Activated CD4-positive, CD25-positive, alpha-beta regulatory T cell (primary cell): ENCODE results near the gene UNC13C.
"Not testable (repeated sequence)": the region's sequence is repeated elsewhere in the genome, so short reads cannot be mapped to it uniquely, and the experiment has no call there.

Source experiments
- DNase-seq, 4 experiments: peaks; one replicate each; lab custom pipeline; 2025; lab: John Stamatoyannopoulos, UW

UNC13C gene

DNA sequence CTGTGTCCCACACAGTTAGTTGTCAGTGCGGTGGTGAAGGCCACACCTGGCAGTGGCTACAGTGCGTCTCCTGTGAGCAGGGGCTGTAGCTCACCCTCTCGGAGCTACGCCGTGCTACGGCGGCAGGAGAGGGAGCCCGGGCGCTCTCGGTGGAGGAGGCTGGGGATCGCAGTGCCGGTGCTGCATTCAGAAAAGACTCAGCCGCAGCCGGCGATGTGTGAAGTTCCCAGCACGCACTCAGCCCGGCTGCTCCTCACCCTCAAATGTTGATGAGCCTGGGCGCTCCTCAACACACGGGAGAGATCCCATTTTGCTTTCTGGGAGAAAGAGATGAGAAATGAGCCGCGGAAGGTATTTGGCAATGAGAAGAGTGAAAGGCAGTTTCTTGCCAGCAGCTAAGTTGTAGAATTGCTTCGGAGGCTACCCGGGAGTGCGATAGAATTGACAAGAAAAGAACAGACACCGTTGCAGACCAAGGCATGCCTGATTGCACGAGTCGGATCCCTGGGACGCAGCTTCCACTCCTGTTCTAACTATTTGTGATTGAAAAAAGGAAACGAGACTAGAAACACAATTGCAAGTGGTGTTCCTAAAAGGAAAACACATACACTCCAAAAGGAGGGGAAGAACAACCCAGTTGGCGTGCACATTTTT lies at the start of gene UNC13C:
Gene UNC13C, plus strand, starts transcription at position 189 of the 654 bp plus-strand sequence. CDS start 34,463 bp downstream, outside the sequence.
- no peak for DNase-seq

DNA sequence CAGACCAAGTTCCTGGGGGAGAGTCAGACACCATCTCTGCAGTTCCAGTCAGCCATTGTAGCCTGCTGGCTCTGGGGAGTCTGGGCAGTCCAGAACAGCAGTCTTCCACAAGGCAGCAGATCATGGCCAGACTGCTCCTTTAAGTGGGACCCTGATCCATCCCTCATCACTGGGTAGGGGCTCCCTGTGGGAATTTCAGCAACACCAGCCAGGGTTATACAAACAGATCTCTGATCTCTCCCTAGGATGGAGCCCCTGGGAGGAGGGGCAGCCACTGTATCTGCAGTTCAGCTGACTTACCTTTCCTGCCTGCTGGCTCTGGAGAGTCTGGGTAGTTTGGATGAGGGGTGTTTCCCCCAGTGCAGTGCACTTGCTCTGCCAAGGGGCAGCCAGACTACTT lies 42.1 kb upstream of the UNC13C start:
- no peak for DNase-seq

DNA sequence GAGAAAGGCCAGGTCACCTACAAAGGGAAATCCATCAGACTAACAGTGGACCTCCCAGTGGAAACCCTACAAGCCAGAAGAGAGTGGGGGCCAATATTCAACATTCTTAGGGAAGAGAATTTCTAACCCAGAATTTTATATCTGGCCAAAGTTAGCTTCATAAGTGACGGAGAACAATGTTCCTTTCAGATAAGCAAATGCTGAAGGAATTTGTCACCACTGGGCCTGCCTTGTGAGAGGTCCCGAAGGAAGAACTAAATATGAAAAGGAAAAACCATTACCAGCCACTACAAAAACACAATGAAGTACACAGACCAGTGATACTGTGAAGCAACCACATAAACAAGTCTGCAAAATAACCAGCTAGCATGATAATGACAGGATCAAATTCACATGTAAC lies 40.6 kb upstream of the UNC13C start:
- DNase-seq: not testable (repeated sequence)

DNA sequence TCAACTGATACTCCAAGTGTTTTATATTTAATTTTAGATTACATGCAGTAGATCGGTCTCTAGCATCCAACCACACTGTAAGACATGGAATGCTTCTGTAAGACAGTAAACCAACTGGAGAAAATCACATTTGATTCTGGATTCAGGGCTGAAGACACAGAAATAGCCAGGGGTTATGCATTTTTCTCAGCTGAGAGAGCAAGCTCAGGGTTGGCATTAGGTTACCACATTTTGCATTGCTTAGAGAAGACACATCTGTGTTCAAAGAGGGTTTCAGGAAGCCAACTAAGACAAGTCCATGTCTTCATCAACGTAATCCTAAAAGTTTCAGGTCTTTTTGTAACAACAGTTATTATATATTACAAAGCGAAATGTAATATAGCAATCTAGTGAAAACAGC lies 27.7 kb upstream of the UNC13C start:
- no peak for DNase-seq

DNA sequence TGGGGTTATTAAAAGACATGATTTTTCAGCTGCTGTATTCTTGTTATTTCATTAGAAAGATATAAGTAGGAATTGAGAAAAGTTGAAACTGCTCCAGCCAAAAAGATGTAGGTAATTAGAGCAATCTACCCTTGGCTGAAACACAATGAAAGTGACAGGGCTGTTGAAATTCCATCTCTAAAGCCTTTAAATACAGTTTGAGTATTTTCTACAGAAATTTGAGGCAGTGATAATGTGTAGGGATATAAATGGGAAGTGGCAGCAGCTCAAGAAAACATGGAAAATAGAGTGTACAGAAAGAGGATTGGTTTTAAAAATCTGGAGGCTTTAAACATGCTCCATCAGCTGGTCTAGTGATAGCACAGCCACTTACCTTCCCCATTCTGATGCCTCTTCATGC lies 22.8 kb upstream of the UNC13C start:
- DNase-seq: no peak

DNA sequence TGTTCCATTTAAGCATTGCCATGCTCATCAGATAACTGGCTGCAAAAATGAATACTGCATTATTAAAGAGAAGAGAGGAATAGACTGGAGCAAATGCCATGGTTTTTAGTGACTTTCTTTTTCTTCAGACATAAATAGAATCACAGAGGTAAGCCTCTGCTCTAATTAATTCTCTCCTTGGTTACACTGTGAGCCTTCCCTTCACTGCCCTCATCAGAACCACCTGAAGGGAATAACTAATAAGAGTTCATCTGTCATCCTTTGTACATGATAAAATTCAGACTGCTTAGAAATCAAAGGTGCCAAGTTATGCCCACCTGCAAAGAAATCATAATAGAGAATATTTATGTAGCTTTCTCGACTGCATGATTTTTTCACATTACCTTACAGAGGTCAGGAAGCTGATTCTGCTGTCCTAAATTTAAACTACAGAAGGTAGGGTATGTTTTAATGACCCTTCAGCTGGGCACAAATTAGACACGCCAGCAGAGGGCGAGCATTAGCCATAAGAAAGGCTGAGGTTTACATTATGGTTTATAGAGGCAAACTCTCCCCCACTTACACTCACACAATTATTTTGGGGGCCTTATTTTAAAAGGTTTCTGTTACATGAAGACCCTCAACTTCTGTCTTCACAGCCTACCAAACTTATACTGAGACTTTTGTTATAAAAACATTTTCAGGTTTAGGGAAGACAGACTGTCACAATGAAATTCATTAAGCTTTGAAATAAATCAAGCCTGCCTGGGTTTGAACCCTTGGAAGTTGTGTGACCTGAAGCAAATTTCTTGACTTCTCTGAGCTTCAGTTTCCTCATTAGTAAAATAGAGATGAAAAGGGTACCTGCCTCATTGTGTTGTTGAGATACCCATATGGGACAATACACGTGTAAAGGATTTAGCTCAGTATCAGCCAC lies 15.3 kb upstream of the UNC13C start:
- DNase-seq: no peak

DNA sequence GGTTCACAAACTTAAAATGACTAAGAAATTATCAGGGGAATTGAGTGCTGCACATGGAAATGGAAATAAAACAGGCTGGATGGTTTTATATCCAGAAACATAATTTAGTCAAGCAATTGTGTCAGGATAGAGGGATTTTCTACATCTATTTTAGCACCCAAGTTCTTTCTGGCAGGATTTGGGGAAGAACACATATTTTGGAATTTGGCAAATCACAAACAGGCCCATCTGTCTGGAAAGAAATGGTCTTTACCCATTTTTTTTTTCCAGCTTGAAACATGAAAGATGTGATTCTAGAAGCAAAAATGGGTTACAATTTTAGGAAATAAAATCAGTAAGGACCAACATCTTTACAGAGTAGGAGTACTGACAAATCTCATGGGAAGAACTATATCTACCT lies 14.4 kb upstream of the UNC13C start:
- DNase-seq: no peak

DNA sequence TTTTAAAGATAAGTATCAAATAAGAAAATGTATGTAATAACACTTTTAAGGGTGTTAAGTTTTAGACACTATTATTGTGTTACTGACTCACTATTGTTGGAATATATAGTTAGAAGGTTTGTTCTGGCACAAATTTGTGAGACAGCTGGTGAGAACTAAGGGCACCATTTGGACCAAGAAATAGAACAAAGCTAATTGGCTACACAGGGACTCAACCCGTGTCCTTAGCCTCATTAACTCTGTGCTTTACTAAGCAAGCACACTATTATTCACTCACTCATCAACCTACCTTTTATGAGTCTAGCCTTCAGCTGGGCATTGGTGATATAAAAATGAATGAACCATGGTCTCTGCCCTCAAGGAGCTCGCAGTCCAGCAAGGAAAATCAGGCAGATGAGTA lies 4.1 kb upstream of the UNC13C start:
- no peak for DNase-seq

DNA sequence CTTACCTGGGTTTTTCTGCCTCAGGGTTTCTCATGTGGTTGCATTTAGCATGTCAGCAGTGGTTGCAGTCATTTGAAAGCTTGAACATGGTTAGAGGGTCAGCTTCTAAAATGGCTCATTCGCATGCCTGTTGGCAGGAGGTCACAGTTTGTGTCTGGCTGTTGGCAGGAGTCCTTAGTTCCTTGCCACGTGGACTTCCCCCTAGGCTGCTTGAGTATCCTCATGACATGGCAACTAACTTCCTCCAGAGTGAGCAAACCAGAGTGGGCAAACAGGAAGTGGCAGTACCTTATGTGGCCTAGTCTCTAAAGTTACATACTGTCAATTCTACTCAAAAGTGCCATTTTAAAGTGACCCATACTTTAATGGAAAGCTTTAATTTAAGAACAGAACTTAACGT lies 3.4 kb upstream of the UNC13C start:
- no peak for DNase-seq

DNA sequence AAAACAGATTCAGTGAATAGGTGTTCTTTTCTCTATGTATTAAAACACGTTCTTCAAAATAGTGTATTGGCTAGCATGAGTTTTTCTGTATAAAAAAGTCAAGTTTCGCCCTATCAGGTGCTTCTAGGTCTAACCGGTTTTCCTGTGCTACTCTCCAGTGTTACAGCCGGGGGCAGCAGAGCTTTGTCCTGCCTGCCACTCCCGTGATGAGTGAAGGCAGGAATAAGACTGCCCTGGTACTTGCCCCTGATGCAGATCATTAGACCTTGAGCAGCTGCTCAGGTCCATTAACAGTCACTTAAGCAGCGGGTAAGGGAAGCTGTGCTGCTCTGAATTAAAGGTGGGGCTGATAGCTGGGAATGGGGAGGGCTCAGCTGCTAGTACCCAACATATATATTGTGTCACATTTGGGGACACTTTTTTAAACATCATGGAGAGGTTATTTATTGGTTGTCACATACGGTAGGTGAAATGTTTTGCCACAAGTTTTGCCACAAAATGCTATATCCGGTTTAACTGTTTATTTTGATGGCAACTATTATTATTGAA lies 1.3 kb upstream of the UNC13C start:
- no peak for DNase-seq

DNA sequence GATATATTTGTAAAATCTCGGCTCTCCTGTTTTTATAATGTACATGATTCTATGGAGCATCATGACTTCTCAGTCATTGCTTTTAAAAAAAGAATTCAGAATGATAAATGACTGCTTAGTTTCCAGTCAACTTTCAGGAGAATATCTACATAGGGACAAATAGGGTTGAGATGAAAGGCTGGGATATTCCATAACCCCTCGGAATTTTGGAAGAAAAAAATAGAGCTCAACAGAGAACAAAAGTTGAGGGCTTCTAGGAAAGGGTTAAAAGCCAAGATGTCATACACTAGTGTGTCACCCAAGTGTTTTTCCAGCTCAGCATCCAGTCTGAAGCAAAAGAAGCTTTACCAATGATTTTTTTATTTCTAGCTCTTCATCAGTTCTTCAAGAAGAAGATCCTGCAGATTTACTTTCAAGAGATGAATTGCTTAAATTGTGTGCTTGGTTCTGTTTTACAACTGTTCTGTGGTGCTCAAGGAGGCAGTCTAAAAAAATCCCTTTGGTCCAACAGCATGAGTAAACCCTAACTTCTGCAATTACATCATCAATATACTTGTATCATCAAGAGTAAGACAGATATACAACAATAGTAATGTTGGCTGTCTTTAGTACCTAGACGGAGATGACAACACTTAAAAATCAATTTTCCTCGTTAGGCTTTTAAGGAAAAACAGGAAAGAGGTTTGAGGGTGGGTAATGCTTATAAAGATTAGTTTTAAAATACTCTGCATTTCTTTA lies 979 bp downstream of the UNC13C start:
- DNase-seq: no peak

DNA sequence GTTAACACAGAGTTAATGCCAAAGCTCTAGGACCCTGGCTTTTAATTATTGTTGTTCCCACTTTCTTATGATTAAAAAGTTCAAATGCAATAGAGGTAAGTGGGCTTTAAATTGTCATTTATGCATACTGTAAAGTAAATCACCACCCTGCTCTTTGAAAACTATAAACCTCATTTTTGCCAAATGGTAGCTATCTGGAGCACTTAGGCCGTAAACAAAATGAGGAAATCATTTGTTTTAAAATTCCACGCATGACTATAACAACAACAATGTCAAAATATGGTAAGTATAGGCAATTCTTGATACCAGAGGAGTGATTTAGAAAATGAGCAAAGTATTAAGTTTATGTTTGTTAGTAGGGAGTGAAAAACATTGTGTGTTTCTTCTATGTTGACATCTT lies 1.8 kb downstream of the UNC13C start:
- no peak for DNase-seq

DNA sequence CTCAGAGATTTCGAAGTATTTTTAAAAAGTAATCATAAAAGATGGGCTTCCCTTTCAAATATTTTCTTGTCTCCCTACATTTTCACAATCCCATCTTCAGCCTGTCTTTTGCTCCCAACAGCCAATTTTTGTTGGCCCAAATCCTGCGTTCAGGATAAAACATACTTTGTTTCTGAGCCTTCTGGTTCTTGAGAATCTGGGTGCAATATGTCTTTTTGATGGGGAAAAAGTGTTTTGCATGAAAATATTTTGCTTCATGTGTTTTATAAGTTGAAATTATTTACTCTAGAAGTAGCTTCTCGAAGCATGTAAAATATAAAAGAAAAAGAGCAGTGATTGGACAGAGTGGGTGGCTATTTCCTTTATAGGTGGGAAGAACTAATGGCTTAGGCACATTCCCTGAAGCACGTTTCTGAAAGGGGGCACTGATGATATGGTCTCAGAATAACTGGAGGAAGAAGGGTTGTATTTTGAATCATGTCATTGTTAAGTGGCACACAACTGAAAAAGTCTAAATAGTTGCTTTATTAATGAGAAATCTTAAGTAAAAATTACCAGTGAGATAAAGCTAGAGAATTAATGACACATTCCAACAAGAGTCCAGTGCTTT lies 3.9 kb downstream of the UNC13C start:
- no peak for DNase-seq

DNA sequence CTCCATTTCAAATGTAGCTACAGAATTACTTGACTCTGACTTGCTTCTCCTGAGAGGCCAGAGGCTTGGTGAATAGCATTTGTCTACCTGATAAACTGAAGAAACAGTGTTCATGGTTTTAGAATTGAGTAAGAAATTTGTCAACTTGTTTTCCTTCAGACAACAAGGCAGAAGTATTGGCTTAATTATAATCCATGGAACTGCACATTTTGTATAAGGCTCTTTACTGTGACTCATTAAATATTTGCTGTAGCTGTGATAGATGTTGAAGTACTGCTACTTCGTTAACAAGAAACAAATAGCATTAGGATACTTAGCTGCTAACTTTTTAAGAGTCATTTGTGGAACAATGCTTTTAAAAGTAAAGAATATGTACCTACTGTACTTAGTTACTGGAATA lies 4.6 kb downstream of the UNC13C start:
- DNase-seq: no peak

DNA sequence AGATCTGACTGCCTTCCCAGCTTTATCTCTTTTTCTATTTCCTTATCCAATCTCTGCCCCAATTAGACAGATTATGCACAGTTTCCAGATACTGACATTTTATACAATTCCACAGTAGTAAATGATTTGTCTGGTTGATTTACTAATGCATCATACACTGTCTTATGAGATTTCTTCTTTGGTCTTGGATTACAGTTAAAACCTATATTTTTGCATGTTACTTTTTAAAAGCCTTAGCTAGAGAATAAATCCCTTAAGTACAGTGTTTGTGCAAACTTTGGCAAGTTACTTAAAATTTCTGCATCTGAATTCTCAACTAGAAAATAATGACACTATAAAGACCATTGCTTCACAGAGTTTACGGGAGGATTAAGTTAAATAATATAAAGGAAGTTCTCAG lies 6.0 kb downstream of the UNC13C start:
- no peak for DNase-seq

DNA sequence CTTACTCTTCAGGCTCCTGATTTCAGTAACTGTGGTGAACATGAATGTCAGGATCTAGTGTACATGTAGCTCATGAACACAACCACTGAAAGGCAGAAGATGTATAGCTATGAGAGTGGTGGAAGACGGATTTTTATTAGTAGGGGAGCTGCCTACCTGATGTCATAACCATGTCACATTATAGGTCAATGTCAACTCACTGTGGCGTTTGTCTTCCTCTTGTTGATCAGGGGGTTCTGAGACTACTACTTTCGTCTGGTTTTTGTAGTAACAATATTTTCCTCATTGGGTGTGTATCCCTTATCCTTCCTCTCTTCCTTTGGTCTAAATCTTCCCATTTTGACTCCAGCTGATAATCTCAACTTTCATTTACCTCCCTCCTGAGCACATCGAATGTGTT lies 7.3 kb downstream of the UNC13C start:
- DNase-seq: no peak

DNA sequence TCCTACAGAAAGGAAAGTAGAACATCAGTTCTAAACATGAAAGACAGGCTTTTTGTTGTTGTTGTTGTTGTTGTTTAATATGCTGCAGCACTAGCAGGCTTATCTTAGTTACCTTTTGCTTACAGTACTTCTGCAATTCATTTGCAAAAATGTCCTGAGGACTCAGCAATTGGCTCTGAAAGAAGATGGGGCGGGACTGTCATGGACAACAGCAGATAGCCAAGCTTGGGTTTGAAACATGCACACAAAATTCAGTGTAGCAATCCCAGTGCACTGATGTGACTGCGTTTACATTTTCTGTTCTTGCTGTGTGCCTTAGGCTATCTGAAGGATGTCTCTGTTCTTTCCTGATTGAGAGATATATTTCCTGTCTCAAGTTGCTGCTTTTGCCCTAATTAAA lies 9.2 kb downstream of the UNC13C start:
- no peak for DNase-seq

DNA sequence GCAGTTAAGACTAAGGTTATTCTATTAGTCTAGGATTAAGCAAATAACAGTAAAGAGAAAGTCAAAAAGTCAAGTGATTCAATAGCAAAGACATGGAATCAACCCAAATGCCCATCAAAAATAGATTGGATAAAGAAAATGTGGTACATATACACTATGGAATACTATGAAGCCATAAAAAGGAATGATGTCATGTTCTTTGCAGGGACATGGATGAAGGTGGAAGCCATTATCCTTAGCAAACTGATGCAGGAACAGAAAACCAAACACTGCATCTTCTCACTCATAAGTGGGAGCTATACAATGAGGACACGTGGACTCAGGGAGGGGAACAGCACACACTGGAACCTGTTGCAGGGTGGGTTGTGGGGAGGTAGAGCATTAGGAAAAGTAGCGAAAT lies 29.0 kb downstream of the UNC13C start:
- no peak for DNase-seq

DNA sequence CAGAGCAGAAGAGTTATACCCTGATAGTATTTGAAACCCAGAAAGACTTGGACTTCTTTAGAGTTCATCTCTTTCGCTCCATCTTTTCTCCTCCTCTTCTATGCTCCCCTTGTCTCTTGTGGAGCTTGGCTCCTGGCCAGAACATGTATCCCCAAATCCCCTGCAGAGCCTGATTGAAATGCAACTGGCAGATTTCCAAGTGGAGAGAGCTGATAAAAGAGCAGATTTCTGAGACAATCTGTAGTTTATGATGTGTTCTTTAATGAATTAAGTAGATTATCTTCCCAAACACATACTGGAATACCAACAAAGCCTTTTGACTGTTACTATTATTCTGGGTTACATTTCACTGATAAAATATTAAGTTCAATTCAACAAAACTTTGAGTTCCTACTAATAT lies 33.4 kb downstream of the UNC13C start:
- DNase-seq: no peak

DNA sequence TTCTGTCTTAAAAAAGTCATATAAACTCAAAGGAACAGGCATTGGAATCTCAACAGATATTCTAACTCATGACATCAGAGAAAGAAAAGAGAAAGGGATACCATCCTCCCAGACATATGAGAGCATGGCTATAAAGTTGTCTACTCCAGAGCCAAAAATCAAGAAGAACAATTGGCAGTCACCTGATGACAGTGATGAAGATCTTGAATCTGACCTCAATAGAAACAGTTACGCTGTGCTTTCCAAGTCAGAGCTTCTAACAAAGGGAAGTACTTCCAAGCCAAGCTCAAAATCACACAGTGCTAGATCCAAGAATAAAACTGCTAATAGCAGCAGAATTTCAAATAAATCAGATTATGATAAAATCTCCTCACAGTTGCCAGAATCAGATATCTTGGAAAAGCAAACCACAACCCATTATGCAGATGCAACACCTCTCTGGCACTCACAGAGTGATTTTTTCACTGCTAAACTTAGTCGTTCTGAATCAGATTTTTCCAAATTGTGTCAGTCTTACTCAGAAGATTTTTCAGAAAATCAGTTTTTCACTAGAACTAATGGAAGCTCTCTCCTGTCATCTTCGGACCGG lies 35.9 kb downstream of the UNC13C start:
- no peak for DNase-seq

DNA sequence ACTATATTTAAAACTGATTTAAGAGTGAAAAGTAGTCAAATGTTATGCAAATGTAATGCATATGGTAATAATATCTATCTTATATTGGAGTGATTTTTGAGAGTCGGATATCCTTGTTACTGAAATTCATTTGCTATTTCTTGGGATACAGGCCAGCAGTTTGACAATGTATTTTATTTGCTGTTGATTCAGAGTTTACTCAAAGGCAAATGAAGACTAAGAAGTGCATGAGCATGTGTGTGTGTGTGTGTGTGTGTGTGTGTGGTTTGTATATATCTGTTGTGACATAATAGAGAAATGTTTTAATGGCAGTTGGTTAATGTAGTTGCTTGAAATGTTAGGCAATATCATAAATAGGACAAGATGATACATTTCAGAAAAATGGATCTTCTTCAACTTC lies 39.0 kb downstream of the UNC13C start:
- DNase-seq: no peak

DNA sequence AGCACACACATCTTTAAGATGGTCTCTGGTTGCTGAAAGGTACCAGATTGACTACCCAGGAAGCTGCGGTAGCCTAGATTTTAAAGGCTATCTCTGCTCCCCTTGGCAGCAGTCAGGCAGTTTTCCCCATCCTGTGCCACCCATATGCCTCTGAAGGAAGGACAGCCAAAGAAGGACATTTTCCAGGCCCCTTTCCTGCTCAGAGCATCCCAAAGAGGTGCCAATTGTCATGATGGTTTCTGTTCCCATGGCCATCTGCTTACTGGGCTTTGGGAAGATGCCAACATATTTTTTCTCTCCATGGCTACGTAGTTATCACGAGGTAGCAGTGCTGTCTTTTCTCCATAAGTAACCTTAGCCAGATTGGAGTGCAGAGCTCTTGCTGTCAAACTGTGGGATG lies 39.7 kb downstream of the UNC13C start:
- DNase-seq: no peak
